Loucy (cell line): ENCODE data around the gene FGD5.

Experiments used
- H2AFZ ChIP-seq: fragments of 200-600 bp; sonication (generic); 2 replicates; pipeline ENCODE4 v1.6.0; 2016; ENCODE audit warnings: antibody characterized with exemption, mild to moderate bottlenecking, low read length, moderate library complexity
- H3F3A ChIP-seq: fragments of 200-600 bp; 2 replicates; pipeline ENCODE4 v1.6.0; 2016; ENCODE audit warnings: antibody characterized with exemption, low read depth, mild to moderate bottlenecking
- H3K27me3 ChIP-seq: fragments of 200-600 bp; sonication (generic); 2 replicates; pipeline ENCODE4 v1.6.1; 2014; ENCODE audit warnings: low read length, mild to moderate bottlenecking; ENCODE audit not compliant: insufficient read depth, poor library complexity, severe bottlenecking
- H3K36me3 ChIP-seq: fragments of 200-600 bp; sonication (generic); 2 replicates; pipeline ENCODE4 v1.6.1; 2016; ENCODE audit warnings: low read length; ENCODE audit not compliant: insufficient read depth
- H3K4me1 ChIP-seq: fragments of 200-600 bp; sonication (generic); 2 replicates; pipeline ENCODE4 v1.5.1; 2014; ENCODE audit warnings: low read length, mild to moderate bottlenecking; ENCODE audit not compliant: insufficient read depth, poor library complexity, severe bottlenecking
- H3K4me2 ChIP-seq: fragments of 200-600 bp; sonication (generic); 2 replicates; pipeline ENCODE4 v1.6.0; 2014; ENCODE audit warnings: antibody characterized with exemption, low read length, low read depth, mild to moderate bottlenecking; ENCODE audit not compliant: poor library complexity, severe bottlenecking
- H3K4me3 ChIP-seq: fragments of 200-600 bp; sonication (generic); 2 replicates; pipeline ENCODE4 v1.5.1; 2014; ENCODE audit warnings: low read length, mild to moderate bottlenecking, mixed read lengths; ENCODE audit not compliant: poor library complexity, severe bottlenecking
- H3K79me2 ChIP-seq: fragments of 200-600 bp; sonication (generic); 2 replicates; pipeline ENCODE4 v1.6.1; 2014; ENCODE audit warnings: low read length; ENCODE audit not compliant: insufficient read depth
- H3K9ac ChIP-seq: fragments of 200-600 bp; sonication (generic); 2 replicates; pipeline ENCODE4 v1.6.0; 2014; ENCODE audit warnings: mild to moderate bottlenecking, low read depth, low read length, moderate library complexity; ENCODE audit not compliant: poor library complexity, severe bottlenecking
- H3K9me2 ChIP-seq: fragments of 200-600 bp; sonication (generic); replicated peaks from 2 replicates; pipeline ENCODE4 v1.6.1; 2016; ENCODE audit warnings: low read depth, low read length, mixed read lengths
- H3K9me3 ChIP-seq: fragments of 200-600 bp; sonication (generic); 2 replicates; pipeline ENCODE4 v1.6.1; 2014; ENCODE audit warnings: mild to moderate bottlenecking, antibody characterized with exemption, low read length, low read depth; ENCODE audit not compliant: insufficient read depth
- H4K20me1 ChIP-seq: fragments of 200-600 bp; sonication (generic); 2 replicates; pipeline ENCODE4 v1.6.0; 2014; ENCODE audit warnings: antibody characterized with exemption, low read length, mild to moderate bottlenecking; ENCODE audit not compliant: insufficient read depth, poor library complexity, severe bottlenecking
- CTCF ChIP-seq: fragments of 200-600 bp; sonication (generic); conservative IDR thresholded peaks from 2 replicates; pipeline ENCODE4 v1.5.1; 2014; ENCODE audit warnings: mild to moderate bottlenecking, antibody characterized with exemption, low read length
- EZH2phosphoT487 ChIP-seq: fragments of 200-600 bp; IDR thresholded peaks from 2 replicates; pipeline ENCODE4 v1.6.1; 2018; ENCODE audit warnings: antibody characterized with exemption, mild to moderate bottlenecking, moderate library complexity, borderline replicate concordance

The FGD5 gene

GRCh38 chr3:14921811-14922705, 103.3 kb downstream of the FGD5 start:
- Histone ChIP-seq H3K9ac (no peak overlapping the region), H3K4me3 (no peak overlapping the region), H3F3A (no peaks in the 10 kb centered on the region), H3K27me3 (no peaks in the 10 kb centered on the region), H3K9me2 (no peaks in the 10 kb centered on the region), H3K36me3 (no peaks in the 10 kb centered on the region), H3K4me2 (no peak overlapping the region), H2AFZ (no peak overlapping the region), H3K79me2 (no peaks in the 10 kb centered on the region), H4K20me1 (no peaks in the 10 kb centered on the region), H3K9me3 (no peaks in the 10 kb centered on the region), H3K4me1 (peaks cover 4% of the 10 kb centered on the region)
- TF ChIP-seq CTCF (no peak), EZH2phosphoT487 (no peak)

GRCh38 chr3:14922863-14923262, 104.1 kb downstream of the FGD5 start:
- H3K4me1 ChIP-seq = peaks cover 4% of the 10 kb centered on the region

GRCh38 chr3:14923476-14923875, 104.7 kb downstream of the FGD5 start:
- no peak overlapping the region for H3K4me2 ChIP-seq
- H3K4me3 ChIP-seq = no peak overlapping the region
- H3K9me2 ChIP-seq = no peaks in the 10 kb centered on the region
- H2AFZ ChIP-seq = no peak overlapping the region
- H3K27me3 ChIP-seq = no peaks in the 10 kb centered on the region
- no peaks in the 10 kb centered on the region for H3K79me2 ChIP-seq
- peaks cover 4% of the 10 kb centered on the region for H3K4me1 ChIP-seq
- no peaks in the 10 kb centered on the region for H3F3A ChIP-seq
- H3K36me3 ChIP-seq = no peaks in the 10 kb centered on the region
- H3K9me3 ChIP-seq = no peaks in the 10 kb centered on the region
- TF ChIP-seq EZH2phosphoT487 (no peak), CTCF (no peak)
- H3K9ac ChIP-seq = no peak overlapping the region
- no peaks in the 10 kb centered on the region for H4K20me1 ChIP-seq

More at GRCh38 chr3:14922863-14923262, 104.1 kb downstream of the FGD5 start:
- no peaks in the 10 kb centered on the region for H3K9me3 ChIP-seq
- H3K4me3 ChIP-seq = no peak overlapping the region
- no peaks in the 10 kb centered on the region for H3K27me3 ChIP-seq
- no peak overlapping the region for H3K9ac ChIP-seq
- no peaks in the 10 kb centered on the region for H3K79me2 ChIP-seq
- no peak overlapping the region for H3K4me2 ChIP-seq
- no peaks in the 10 kb centered on the region for H3F3A ChIP-seq
- TF ChIP-seq CTCF = no peak
- no peak for TF ChIP-seq EZH2phosphoT487
- H3K9me2 ChIP-seq = no peaks in the 10 kb centered on the region
- no peaks in the 10 kb centered on the region for H3K36me3 ChIP-seq
- no peaks in the 10 kb centered on the region for H4K20me1 ChIP-seq
- H2AFZ ChIP-seq = no peak overlapping the region
